ENCODE measurements around the gene COA8. TPM values are rescaled to one million over a fixed set of nuclear protein-coding genes. Genes with fewer than 3 reads are reported as not detected.
A peak's percentile ranks its signal among the peaks of the same experiment; 100 is the strongest.

The COA8 gene
- total and polyA plus RNA-seq, 2 of the 13 experiments (the other 11 are each of a cell fraction or from before 2014, with no cell fraction given): 10.9 to 25.1 TPM

- TF ChIP-seq ASH2L (IDR thresholded peaks at IDR 0.05; ENCODE audit: insufficient read length, low read depth, low read length) (peak; percentile 3), FOXA3 (CRISPR knock-in tag; IDR thresholded peaks at IDR 0.05) (no peak; the same call in 1 of the 2 replicates), ZNF451 (CRISPR knock-in tag; IDR thresholded peaks at IDR 0.05) (peak; percentile 1; the same call in 1 of the 2 replicates), SIN3A (IDR thresholded peaks at IDR 0.05; ENCODE audit: borderline replicate concordance, low read depth, low read length) (peak; percentile 37; the same call in 1 of the 2 replicates), IRF9 (CRISPR knock-in tag; IDR thresholded peaks at IDR 0.05; ENCODE audit: borderline replicate concordance) (peak; percentile 64; the same call in 1 of the 2 replicates), GABPA (IDR thresholded peaks at IDR 0.05; ENCODE audit: low read depth, low read length) (peak; percentile 30; the same call in 1 of the 2 replicates), GABPA (CRISPR knock-in tag; IDR thresholded peaks at IDR 0.05; ENCODE audit: low read depth) (no peak), NONO (IDR thresholded peaks at IDR 0.05) (no peak), NONO (CRISPR knock-in tag; conservative IDR thresholded peaks at IDR 0.05) (peak; percentile 0; the same call in 1 of the 2 replicates), ZNF329 (CRISPR knock-in tag; IDR thresholded peaks at IDR 0.05; ENCODE audit: low read depth) (no peak), AGO2 (optimal IDR thresholded peaks at IDR 0.05; ENCODE audit: low read depth, low read length) (peak; percentile 48), TEAD3 (CRISPR knock-in tag; optimal IDR thresholded peaks at IDR 0.05; ENCODE audit: borderline replicate concordance) (peak; percentile 7), ZNF878 (CRISPR knock-in tag; IDR thresholded peaks at IDR 0.05) (0 out of 2 replicates have a peak, but pooled peaks have one; percentile 31), IRX3 (CRISPR knock-in tag; IDR thresholded peaks at IDR 0.05; ENCODE audit: borderline replicate concordance, low read depth) (0 out of 2 replicates have a peak, but pooled peaks have one; percentile 57), TARDBP (CRISPR knock-in tag; IDR thresholded peaks at IDR 0.05) (0 out of 2 replicates have a peak, but pooled peaks have one; percentile 4), SMAD3 (CRISPR knock-in tag; IDR thresholded peaks at IDR 0.05) (no peak)
- TF ChIP-seq, protein P1, sequence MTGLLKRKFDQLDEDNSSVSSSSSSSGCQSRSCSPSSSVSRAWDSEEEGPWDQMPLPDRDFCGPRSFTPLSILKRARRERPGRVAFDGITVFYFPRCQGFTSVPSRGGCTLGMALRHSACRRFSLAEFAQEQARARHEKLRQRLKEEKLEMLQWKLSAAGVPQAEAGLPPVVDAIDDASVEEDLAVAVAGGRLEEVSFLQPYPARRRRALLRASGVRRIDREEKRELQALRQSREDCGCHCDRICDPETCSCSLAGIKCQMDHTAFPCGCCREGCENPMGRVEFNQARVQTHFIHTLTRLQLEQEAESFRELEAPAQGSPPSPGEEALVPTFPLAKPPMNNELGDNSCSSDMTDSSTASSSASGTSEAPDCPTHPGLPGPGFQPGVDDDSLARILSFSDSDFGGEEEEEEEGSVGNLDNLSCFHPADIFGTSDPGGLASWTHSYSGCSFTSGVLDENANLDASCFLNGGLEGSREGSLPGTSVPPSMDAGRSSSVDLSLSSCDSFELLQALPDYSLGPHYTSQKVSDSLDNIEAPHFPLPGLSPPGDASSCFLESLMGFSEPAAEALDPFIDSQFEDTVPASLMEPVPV (CRISPR knock-in tag; IDR thresholded peaks at IDR 0.05): 0 out of 2 replicates have a peak, but pooled peaks have one; percentile 38
Measured at GRCh38 chr14:103629503-103630121, 66.9 kb downstream of the COA8 start (continued).

All from HepG2 (cell line).